Brain pericyte (primary cell): Measurements from ENCODE around the gene VPS54.
"Not testable (repeated sequence)": the region's sequence is repeated elsewhere in the genome, so short reads cannot be mapped to it uniquely, and the experiment has no call there.

Experiments used
- DNase-seq: peaks from one replicate; pipeline ENCODE4 v3.0.0-alpha.2; 2012; ENCODE audit warnings: low read depth, low spot score

Gene VPS54

DNA sequence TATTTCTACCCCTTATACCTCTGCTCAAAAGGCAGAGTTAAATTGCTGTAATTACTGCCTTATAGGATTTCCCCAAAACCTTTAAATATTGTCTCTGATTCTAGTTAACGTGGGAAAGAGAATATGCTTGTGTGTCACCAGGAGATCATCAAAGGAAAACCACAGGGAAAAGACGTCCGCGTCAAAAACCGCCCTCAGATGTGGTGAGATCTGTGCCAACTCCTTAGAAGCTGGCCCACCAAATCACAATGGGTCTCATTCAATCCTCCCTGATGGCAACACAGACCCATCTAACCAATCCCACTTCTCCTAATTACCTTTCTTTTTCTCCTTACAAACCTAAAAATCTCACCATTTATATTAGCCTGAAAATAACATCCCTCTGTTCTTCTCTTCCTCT lies 25.4 kb downstream of the VPS54 start:
- no peak for DNase-seq

DNA sequence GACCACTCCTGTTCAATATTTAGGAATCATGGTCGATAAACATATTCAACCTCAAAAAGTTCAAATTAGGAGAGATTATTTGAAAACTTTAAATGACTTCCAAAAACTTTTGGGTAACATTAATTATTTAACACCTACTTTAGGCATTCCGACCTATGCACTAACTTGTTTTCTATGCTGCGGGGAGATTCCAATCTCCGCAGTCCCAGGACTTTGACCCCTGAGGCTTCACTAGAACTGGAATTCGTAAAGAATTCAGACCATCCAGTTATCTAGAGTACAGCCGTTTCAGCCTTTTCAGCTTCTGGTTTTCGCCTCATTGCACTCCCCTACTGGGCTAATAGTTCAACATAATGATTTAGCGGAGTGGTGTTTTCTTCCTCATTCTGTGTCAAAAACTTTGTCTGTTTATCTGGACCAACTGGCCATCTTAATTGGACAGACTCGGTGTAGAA lies 26.1 kb downstream of the VPS54 start:
- DNase-seq = not testable (repeated sequence)

DNA sequence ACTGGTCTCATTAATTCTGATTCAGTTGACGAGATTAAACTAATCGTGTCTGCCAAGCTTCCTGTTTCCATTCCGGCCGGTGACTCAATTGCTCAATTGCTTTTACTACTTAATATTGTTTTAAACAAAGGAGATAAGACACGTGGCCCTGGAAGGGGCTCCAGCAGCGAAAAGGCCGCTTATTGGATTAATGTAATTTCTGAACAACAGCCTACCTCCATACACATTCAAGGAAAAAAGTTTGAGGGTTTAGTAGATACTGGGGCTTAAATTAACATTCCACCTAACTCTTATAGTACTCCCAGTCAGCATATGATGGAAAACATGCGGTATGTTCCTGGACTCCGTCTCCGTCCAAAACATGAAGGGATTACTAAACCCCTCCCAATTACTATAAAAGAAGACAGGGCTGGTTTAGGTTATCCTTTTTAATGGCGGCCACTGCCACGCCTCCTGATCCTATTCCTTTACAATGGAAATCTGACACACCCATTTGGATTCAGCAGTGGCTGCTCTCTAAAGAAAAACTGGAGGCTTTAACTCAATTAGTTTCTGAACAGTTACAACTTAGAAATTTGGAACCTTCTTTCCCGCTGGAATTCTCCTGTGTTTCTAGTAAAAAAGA lies 27.1 kb downstream of the VPS54 start:
- DNase-seq = no peak

GRCh38 chr2:63991173-63991999 lies 27.8 kb downstream of the VPS54 start:
- DNase-seq = not testable (repeated sequence)

DNA sequence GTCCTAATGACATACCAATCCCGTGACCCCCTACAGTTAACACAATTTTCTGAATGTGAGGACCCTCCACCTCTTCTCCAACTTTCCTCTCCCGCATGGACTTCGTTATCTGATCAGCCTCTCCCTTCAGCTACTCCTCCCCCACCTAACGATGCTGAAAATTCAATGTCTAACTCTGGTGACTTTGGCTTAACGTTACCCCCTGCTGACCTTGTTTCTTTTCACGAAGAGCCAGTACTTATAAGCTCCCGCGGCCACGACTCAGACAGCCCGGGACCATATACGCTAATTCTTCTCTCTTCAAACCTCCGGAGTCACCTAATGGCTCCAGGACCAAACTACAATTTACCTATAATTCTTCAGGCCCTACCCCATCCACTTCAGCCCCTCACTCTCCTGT lies 29.2 kb downstream of the VPS54 start:
- DNase-seq = no peak

- not testable (repeated sequence) for DNase-seq
These were observed 30.3 kb downstream of the VPS54 start for GRCh38 chr2:63988842-63989436.

DNA sequence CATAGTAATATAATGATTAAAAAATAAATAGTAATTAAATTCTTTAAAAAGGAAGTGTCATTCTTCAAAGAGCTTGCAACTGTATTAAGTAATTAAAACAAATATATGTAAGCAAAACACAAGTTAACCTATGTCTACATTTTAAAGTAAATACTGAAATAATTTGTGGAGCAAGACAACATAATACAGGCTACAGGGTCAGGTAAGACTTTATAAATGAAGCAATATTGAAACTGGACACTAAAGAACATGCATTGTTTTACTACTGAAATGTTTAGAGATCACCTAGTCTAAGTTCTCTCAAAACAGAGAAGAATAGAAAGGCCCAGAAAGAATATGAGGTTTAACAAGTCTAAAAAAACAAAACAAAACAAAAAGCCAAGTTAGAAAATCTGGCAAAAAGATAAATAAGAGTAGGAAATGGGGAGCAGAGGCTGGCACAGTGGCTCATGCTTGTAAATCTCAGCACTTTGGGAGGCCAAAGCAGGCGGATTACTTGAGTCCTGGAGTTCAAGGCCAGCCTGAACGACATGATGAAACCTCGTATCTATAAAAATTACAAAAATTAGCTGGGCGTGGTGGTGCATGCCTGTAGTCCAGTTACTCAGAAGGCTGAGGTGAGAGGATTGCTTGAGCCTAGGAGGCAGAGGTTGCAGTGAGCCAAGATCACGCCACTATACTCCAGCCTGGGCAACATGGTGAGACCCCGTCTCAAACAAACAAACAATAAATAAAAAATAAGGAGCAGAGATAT lies 34.4 kb downstream of the VPS54 start:
- no peak for DNase-seq

DNA sequence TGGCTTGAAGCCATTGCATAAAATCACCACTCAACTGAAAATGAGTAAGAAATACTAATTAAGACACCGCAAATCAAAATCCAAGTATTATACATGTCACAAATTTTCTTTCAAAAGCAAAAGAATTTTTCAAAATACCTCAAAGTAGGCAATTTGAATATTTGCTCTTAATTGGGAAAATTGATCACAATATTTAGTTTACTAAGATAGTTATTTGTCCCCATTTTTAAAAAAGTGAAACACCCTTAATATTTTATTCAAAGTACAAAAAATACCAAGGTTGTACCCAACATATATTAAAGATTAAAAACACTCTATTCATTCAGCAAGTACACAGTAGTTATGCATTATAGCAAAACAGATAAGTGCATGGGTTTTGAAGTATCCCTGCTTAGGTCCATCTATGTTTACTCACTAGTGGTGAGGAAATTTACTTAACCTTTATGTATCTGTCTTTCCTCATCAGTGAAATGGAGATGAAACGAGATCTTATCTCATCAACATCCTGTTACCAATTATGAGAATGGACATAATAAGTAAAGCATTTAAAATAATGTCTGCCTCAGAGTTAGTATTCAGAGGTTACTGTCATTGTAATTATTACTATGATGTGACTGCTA lies 35.1 kb downstream of the VPS54 start:
- no peak for DNase-seq

DNA sequence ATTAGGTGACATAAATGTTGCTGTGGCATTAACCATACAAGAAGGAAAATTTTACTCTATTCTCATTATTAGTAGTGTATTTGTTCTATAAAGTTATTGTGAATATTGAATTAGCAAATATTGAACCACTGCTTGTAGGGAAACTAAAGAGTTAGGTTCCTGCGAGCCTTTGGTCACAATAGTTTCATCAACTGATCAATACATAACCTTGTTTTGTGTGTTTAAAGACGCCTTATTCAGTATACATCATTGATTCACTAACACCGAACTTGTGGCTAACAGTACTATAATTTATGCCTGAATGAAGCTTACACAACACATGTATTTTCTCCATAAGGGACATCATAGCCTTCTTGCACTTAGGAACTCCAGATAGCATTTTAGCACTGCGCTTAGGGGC lies 36.9 kb downstream of the VPS54 start:
- no peak for DNase-seq

DNA sequence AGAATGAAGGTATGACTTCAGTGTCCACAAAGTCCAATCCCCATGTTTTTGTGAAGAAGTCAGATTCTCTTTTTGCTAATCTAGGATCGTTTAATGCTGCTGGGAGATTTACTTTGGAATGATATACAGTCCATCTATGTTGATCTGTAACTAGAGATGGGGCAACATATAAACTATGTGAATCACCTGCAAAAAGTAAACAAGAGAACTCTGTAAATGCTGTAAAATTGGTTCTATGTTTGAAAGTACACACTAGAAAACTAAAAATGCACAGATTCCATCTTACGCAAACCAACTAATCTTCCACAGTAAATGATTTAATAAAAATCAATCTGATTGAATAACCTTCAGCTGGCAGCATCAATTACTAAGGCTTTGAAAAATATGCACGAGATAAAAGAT lies 37.5 kb downstream of the VPS54 start:
- DNase-seq = no peak

DNA sequence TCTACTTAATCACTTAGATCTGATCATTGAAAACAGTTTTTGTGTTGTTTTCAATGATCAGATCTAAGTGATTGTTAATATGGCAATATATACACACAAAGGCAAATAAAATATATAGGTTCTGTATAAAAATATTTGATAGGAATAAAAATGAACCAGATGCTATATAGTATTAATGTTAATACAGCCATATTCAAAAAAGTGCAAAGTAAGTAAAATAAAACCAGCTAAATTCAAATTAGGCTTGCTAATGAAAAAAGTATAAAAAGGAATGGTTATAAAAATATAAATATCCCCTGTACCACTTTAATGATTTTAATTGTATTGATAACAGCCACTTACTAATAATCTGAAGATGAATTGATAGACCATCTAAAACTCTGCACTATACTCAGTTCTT lies 38.4 kb downstream of the VPS54 start:
- DNase-seq = no peak

- no peak for DNase-seq
These were observed 41.3 kb downstream of the VPS54 start for GRCh38 chr2:63977904-63978303.

DNA sequence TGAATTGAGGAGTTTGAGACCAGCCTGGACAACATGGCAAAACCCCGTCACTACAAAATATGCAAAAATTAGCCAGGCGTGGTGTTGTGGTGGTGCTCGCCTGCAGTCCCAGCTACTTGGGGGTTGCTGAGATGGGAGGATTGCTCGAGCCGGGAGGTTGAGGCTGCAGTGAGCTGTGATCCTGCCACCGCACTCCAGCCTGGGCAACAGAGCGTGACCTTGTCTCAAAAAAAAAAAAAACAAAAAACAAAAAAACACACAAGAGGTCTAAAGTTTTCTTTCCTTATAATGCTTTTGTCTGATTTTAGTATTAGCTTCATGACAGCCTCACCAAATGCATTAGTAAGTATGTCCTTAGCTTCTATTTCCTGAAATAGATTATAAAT lies 43.1 kb downstream of the VPS54 start:
- DNase-seq = no peak

GRCh38 chr2:63975437-63976124 lies 43.6 kb downstream of the VPS54 start:
- DNase-seq = no peak

DNA sequence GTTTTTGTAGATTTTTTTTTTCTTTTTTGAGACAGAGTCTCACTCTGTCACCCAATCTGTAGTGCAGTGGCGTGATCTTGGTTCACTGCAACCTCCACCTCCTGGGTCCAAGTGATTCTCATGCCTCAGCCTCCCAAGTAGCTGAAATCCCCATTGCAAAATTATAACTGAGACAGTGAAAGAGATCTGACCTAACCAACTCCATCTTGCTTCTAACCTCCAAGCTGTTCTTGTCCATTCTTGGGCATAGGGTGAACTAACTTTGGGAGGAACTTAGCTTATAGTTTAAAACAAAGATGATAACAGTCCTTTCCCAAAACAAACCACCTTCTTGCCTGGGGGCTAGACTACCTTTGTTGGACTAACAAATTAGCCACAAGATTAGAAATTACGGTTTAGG lies 44.2 kb downstream of the VPS54 start:
- DNase-seq = not testable (repeated sequence)

GRCh38 chr2:63962186-63962585 lies 57.0 kb downstream of the VPS54 start:
- no peak for DNase-seq

DNA sequence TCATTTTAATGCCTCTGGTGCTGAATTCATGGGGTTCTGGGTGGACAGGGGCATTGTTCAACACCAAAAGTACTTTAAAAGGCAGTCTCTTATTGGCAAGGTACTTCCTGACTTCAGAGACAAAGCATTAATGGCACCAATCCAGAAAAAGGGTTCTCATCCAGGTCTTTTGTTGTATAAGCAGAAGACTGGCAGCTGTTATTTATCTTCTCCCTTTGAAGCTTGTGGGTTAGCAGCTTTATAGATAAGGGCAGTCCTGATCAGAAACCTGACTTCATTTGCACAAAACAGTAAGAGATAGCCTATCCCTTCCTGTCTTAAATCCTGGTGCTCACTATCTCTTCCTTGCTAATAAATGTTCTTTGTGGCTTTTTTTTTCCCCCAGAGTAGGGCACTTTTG lies 68.8 kb downstream of the VPS54 start:
- DNase-seq = no peak

DNA sequence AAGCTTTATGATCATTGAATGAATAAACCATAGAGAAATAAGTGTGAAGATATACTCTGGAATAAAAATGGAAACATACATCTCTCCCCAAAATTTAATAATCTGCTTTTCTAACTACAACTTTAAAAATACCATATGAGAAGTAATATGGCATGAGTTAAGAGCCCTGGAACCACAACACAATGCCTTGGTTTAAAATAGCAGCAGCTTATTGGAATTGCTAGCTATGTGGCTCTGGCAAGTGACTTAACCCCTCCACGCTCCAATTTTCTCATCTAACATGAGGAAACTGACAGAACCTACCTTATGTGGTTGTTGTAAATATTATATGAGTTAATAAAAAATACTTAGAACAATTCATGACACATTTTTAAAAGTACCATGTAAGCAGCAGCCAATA lies 76.4 kb downstream of the VPS54 start:
- no peak for DNase-seq

- DNase-seq = not testable (repeated sequence)
These were observed 87.1 kb downstream of the VPS54 start for GRCh38 chr2:63932104-63932503.

- no peak for DNase-seq
These were observed 92.4 kb downstream of the VPS54 start for GRCh38 chr2:63926815-63927214.

DNA sequence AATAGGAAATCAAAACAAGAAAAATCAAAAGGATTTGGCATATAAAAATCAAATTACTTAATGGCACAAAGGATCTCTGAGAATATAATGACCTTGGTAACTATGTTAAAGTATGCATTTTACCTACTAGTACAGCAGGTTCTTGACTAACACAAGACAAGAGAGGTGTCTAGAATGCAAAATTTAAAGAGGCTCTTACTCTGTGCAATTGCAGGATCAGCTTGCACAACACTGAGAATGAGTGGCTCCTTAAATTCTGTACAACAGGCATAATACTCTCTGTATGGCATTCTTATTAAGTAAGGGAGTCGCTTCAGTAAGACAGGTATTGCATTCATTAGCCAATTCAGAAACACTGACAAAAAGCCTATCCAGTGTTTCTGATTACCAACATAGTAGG lies 104.9 kb downstream of the VPS54 start:
- no peak for DNase-seq
